Measurements from ENCODE around the gene ENHO. TPM values are rescaled to one million over a fixed set of nuclear protein-coding genes. Genes with fewer than 3 reads are reported as not detected.
"Not testable (repeated sequence)": the region's sequence is repeated elsewhere in the genome, so short reads cannot be mapped to it uniquely, and the experiment has no call there.

ENHO gene
- total RNA-seq, 1 donor from 2014 or later: 0.07 TPM

DNA sequence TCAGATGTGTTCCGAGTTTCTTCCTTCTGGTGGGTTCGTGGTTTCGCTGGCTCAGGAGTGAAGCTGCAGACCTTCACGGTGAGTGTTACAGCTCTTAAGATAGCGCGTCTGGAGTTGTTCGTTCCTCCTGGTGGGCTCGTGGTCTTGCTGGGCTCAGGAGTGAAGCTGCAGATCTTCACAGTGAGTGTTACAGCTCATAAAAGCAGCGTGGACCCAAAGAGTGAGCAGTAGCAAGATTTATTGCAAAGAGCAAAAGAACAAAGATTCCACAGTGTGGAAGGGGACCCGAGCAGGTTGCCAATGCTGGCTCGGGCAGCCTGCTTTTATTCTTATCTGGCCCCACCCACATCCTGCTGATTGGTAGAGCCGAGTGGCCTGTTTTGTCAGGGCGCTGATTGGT lies 41.2 kb downstream of the ENHO start:
- not testable (repeated sequence) for DNase-seq (ENCODE audit: low read depth, low spot score)

DNA sequence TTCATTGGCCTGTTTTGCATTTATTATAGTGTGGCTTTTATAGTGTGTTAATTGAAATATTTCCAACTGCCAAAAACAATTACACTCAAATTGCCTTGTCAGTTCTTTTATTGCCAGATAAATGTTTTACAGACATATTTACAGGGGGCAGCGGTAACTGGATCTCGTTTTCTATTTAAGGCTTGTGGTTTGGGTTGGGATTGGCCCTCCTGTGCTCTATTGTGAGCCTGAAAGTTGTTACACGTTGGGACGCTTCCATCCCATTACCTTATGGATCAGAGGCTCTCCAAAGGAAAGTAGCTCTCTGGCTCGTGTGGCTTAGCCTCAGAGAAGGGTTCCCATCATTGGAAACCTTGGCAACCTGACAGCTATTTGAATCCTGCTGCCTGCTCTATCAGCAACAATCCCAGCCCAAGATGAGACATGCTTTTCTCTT lies 43.3 kb downstream of the ENHO start:
- DNase-seq (ENCODE audit: low read depth, low spot score): no peak

GRCh38 chr9:34477541-34477940 lies 45.2 kb downstream of the ENHO start:
- no peak for DNase-seq (ENCODE audit: low read depth, low spot score)

- DNase-seq (ENCODE audit: low read depth, low spot score): no peak
Measured at GRCh38 chr9:34475097-34475496, 47.7 kb downstream of the ENHO start.

Other genes with a start within 250 kb of the ENHO start
- gene KIF24, start 193.7 kb downstream of the ENHO start, total RNA-seq: 2.5 and 4.4 TPM in 2 replicates
- gene NUDT2, start 193.4 kb downstream of the ENHO start, total RNA-seq: 27.0 and 36.1 TPM in 2 replicates
- 3.5 and 5.7 TPM in 2 replicates for gene MYORG, start 146.1 kb downstream of the ENHO start, total RNA-seq
- gene FAM219A, start 64.4 kb downstream of the ENHO start, total RNA-seq: 11.1 and 11.6 TPM in 2 replicates
- gene DNAI1, start 64.2 kb downstream of the ENHO start, total RNA-seq: not detected in 2 replicates
- gene CNTFR, start 66.7 kb upstream of the ENHO start, total RNA-seq: not detected in 2 replicates
- gene RPP25L, start 89.1 kb upstream of the ENHO start, total RNA-seq: 20.1 and 22.4 TPM in 2 replicates
- gene DCTN3, start 97.5 kb upstream of the ENHO start, total RNA-seq: 101 and 107 TPM in 2 replicates
- gene ARID3C, start 106.1 kb upstream of the ENHO start, total RNA-seq: 0.07 and 0.13 TPM in 2 replicates
- gene SIGMAR1, start 114.8 kb upstream of the ENHO start, total RNA-seq: 59.9 and 66.2 TPM in 2 replicates
- 26.7 and 29.1 TPM in 2 replicates for gene GALT, start 123.7 kb upstream of the ENHO start, total RNA-seq
- 6.3 and 6.5 TPM in 2 replicates for gene IL11RA, start 129.2 kb upstream of the ENHO start, total RNA-seq
- gene CCL27, start 139.7 kb upstream of the ENHO start, total RNA-seq: 0.14 TPM in 1 of 2 replicates, not detected in the other
- gene CCL19, start 168.3 kb upstream of the ENHO start, total RNA-seq: not detected in 2 replicates
- gene CCL21, start 187.1 kb upstream of the ENHO start, total RNA-seq: not detected in 2 replicates